ENCODE data around the gene ERFE. TPM values are rescaled to one million over a fixed set of nuclear protein-coding genes. Genes with fewer than 3 reads are reported as not detected.

Gene ERFE
- total and polyA plus RNA-seq, 2 of the 13 experiments (the other 11 are each of a cell fraction or from before 2014, with no cell fraction given): 0.09 TPM; not detected in 1

DNA sequence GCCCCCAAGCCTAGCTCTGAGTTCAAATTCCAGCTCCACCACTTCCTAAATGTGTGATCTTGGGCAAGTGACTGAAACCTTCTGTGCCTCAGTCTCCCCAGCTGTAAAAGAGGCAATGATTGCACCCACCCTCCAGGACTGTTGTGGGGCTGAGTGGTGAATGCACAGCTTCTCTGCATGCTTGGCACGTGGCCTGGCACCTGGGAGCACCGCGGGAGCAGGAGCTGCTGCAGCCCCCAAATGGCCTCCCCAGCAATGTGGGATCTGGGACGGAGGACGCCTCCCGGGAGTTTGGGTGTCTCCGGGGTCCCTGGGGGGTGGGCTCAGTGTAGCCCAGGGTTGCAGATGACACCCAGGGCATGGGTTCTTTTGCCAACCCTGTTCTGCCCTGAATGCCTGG, 18.7 kb upstream of the ERFE start:
- WGBS (ENCODE audit: low lambda C conversion rate): 33% methylated on average over 1 of the region's 7 CpGs
- intact Hi-C loops (cut with micrococcal nuclease; ENCODE audit: unreplicated experiment): no loop called here

More for the DNA sequence above, 18.7 kb upstream of the ERFE start:
- ChIA-PET CTCF (ENCODE audit: low intra/inter-chr PET ratio, low total read pairs) (interaction anchor here (0.8 to 1.4 kb wide), 3 partner anchors 19 to 282 kb away, joined by 5 to 8 read pairs (median 6); no protein-coding TSS in a partner anchor), POLR2A (no interaction called here)
- Histone ChIP-seq H3K79me2 (ENCODE audit: insufficient read depth, low read length) (no peaks in the 10 kb centered on the region), H3K9me3 (ENCODE audit: low read length) (no peaks in the 10 kb centered on the region), H3K4me3 (replicated peaks in 1 of 3; ENCODE audit: insufficient read depth in 1 of 3, low read depth in 2 of 3, low read length in 3 of 3) (no peak overlapping the region), H3K36me3 (replicated peaks in 1 of 2; ENCODE audit: control insufficient read depth in 1 of 2, insufficient read depth in 2 of 2, low read length in 2 of 2) (no peaks in the 10 kb centered on the region), H3K27me3 (ENCODE audit: control insufficient read depth in 1 of 2, insufficient read depth in 2 of 2, low read length in 2 of 2) (peaks cover 10 to 50% of the 10 kb centered on the region in 2 experiments), H3K4me2 (ENCODE audit: low read depth, low read length) (no peak overlapping the region), H3K4me1 (ENCODE audit: insufficient read depth, low read length) (peaks cover 59% of the 10 kb centered on the region), H3K9ac (ENCODE audit: insufficient read depth, low read depth, low read length) (no peak overlapping the region), H3K27ac (ENCODE audit: extremely low read length, insufficient read depth, low read length) (no peak overlapping the region), H4K20me1 (ENCODE audit: insufficient read depth, low read length) (no peaks in the 10 kb centered on the region), H2AFZ (ENCODE audit: low read length) (no peak overlapping the region)
- ATAC-seq (no peak), FAIRE-seq (no peak), DNase-seq (ENCODE audit: low spot score) (no peak)
- in situ Hi-C loops (cut with HindIII; ENCODE audit: extremely low pct_ligation_motif_present, low pct_unique_long_range_greater_than_20kb): no loop called here
- no TSS peak for BruUV-seq (replicated peaks)
- TF ChIP-seq, protein P1, sequence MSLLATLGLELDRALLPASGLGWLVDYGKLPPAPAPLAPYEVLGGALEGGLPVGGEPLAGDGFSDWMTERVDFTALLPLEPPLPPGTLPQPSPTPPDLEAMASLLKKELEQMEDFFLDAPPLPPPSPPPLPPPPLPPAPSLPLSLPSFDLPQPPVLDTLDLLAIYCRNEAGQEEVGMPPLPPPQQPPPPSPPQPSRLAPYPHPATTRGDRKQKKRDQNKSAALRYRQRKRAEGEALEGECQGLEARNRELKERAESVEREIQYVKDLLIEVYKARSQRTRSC (CRISPR knock-in tag; IDR thresholded peaks at IDR 0.05; ENCODE audit: low read depth): no peak
- no peak for TF ChIP-seq ZNF747 (CRISPR knock-in tag; IDR thresholded peaks at IDR 0.05; ENCODE audit: borderline replicate concordance)
- TF ChIP-seq HNRNPUL1 (IDR thresholded peaks at IDR 0.05; ENCODE audit: low read depth, low read length): no peak
- TF ChIP-seq ZNF10 (CRISPR knock-in tag; IDR thresholded peaks at IDR 0.05; ENCODE audit: borderline replicate concordance, low read depth): no peak
- no peak for TF ChIP-seq KLF13 (CRISPR knock-in tag; IDR thresholded peaks at IDR 0.05)
- TF ChIP-seq NFE2 (CRISPR knock-in tag; IDR thresholded peaks at IDR 0.05): no peak
- TF ChIP-seq, protein P2, sequence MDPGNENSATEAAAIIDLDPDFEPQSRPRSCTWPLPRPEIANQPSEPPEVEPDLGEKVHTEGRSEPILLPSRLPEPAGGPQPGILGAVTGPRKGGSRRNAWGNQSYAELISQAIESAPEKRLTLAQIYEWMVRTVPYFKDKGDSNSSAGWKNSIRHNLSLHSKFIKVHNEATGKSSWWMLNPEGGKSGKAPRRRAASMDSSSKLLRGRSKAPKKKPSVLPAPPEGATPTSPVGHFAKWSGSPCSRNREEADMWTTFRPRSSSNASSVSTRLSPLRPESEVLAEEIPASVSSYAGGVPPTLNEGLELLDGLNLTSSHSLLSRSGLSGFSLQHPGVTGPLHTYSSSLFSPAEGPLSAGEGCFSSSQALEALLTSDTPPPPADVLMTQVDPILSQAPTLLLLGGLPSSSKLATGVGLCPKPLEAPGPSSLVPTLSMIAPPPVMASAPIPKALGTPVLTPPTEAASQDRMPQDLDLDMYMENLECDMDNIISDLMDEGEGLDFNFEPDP (CRISPR knock-in tag; conservative IDR thresholded peaks at IDR 0.05): 0 out of 2 replicates have a peak, but pooled peaks have one; percentile 57
- 0 out of 2 replicates have a peak, but pooled peaks have one; percentile 9 for TF ChIP-seq HNRNPL (IDR thresholded peaks at IDR 0.05; ENCODE audit: low read depth, low read length)
- TF ChIP-seq TCF7 (IDR thresholded peaks at IDR 0.05; ENCODE audit: low read depth): no peak
- TF ChIP-seq RFX3 (CRISPR knock-in tag; IDR thresholded peaks at IDR 0.05): no peak
- TF ChIP-seq HOXD1 (CRISPR knock-in tag; IDR thresholded peaks at IDR 0.05): no peak
- TF ChIP-seq, protein P3, sequence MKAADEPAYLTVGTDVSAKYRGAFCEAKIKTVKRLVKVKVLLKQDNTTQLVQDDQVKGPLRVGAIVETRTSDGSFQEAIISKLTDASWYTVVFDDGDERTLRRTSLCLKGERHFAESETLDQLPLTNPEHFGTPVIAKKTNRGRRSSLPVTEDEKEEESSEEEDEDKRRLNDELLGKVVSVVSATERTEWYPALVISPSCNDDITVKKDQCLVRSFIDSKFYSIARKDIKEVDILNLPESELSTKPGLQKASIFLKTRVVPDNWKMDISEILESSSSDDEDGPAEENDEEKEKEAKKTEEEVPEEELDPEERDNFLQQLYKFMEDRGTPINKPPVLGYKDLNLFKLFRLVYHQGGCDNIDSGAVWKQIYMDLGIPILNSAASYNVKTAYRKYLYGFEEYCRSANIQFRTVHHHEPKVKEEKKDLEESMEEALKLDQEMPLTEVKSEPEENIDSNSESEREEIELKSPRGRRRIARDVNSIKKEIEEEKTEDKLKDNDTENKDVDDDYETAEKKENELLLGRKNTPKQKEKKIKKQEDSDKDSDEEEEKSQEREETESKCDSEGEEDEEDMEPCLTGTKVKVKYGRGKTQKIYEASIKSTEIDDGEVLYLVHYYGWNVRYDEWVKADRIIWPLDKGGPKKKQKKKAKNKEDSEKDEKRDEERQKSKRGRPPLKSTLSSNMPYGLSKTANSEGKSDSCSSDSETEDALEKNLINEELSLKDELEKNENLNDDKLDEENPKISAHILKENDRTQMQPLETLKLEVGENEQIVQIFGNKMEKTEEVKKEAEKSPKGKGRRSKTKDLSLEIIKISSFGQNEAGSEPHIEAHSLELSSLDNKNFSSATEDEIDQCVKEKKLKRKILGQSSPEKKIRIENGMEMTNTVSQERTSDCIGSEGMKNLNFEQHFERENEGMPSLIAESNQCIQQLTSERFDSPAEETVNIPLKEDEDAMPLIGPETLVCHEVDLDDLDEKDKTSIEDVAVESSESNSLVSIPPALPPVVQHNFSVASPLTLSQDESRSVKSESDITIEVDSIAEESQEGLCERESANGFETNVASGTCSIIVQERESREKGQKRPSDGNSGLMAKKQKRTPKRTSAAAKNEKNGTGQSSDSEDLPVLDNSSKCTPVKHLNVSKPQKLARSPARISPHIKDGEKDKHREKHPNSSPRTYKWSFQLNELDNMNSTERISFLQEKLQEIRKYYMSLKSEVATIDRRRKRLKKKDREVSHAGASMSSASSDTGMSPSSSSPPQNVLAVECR (CRISPR knock-in tag; IDR thresholded peaks at IDR 0.05; ENCODE audit: borderline replicate concordance): no peak
- TF ChIP-seq ZNF484 (CRISPR knock-in tag; IDR thresholded peaks at IDR 0.05; ENCODE audit: borderline replicate concordance, low read depth): no peak

Data from HepG2 (cell line).